OCI-LY7 (cell line): Measurements from ENCODE around the gene SCFD2. TPM values are rescaled to one million over a fixed set of nuclear protein-coding genes. Genes with fewer than 3 reads are reported as not detected.

Experiments
- BruUV-seq: library from RNA; stranded (reverse); fragments of 400-500 nt; replicated peaks from 2 replicates; lab custom pipeline; 2021; lab: Mats Ljungman, UMichigan
- CTCF ChIA-PET: fragments of 300-600 bp; sonication (Branson Sonifier 250); formaldehyde crosslinking; loops from one replicate; lab custom pipeline; 2022; ENCODE audit warnings: antibody characterized with exemption; ENCODE audit not compliant: unreplicated experiment; lab: Charles Lee
- POLR2A ChIA-PET: fragments of 300-600 bp; sonication (Branson Sonifier 250); formaldehyde crosslinking; loops from one replicate; lab custom pipeline; 2022; ENCODE audit warnings: antibody characterized with exemption; lab: Charles Lee
- DNase-seq: peaks from one replicate; pipeline ENCODE4 v3.0.0-alpha.2; 2015; ENCODE audit warnings: low spot score
- H2AFZ ChIP-seq: fragments of 200-600 bp; sonication (generic), shearing (Covaris generic); 2 replicates; pipeline ENCODE4 v1.6.1; 2014; ENCODE audit warnings: mild to moderate bottlenecking, antibody characterized with exemption, low read length, moderate library complexity
- H3K27ac ChIP-seq: fragments of 200-600 bp; sonication (generic); 2 replicates; pipeline ENCODE4 v1.5.1; 2014; ENCODE audit warnings: mixed run types, low read depth, mild to moderate bottlenecking, moderate library complexity, low read length, inconsistent platforms; ENCODE audit not compliant: poor library complexity, severe bottlenecking
- H3K36me3 ChIP-seq: fragments of 200-600 bp; sonication (generic); 2 replicates; pipeline ENCODE4 v1.6.1; 2014; ENCODE audit warnings: mild to moderate bottlenecking, antibody characterized with exemption, low read length, moderate library complexity, mixed read lengths; ENCODE audit not compliant: insufficient read depth
- H3K4me1 ChIP-seq: fragments of 200-600 bp; sonication (generic); 2 replicates; pipeline ENCODE4 v1.5.1; 2014; ENCODE audit warnings: mild to moderate bottlenecking, low read length; ENCODE audit not compliant: insufficient read depth, poor library complexity, severe bottlenecking
- H3K4me2 ChIP-seq: fragments of 200-600 bp; sonication (generic); 2 replicates; pipeline ENCODE4 v1.6.1; 2014; ENCODE audit warnings: mild to moderate bottlenecking, low read length
- H3K4me3 ChIP-seq: fragments of 200-600 bp; sonication (generic); 2 replicates; pipeline ENCODE4 v1.5.1; 2014; ENCODE audit warnings: mild to moderate bottlenecking, low read depth, low read length; ENCODE audit not compliant: poor library complexity, severe bottlenecking
- H3K79me2 ChIP-seq: fragments of 200-600 bp; sonication (generic); 2 replicates; pipeline ENCODE4 v1.6.1; 2016; ENCODE audit warnings: low read depth, mild to moderate bottlenecking, low read length, moderate library complexity, mixed read lengths; ENCODE audit not compliant: insufficient read depth
- H3K9me2 ChIP-seq: fragments of 200-600 bp; sonication (generic); 2 replicates; pipeline ENCODE4 v1.6.1; 2016; ENCODE audit warnings: mild to moderate bottlenecking, low read length, mixed read lengths; ENCODE audit not compliant: insufficient read depth
- H3K9me3 ChIP-seq: fragments of 200-600 bp; sonication (generic); 2 replicates; pipeline ENCODE4 v1.6.1; 2014; ENCODE audit warnings: mild to moderate bottlenecking, mixed run types, low read length, mixed read lengths
- H4K20me1 ChIP-seq: fragments of 200-600 bp; sonication (generic); 2 replicates; pipeline ENCODE4 v1.6.1; 2014; ENCODE audit warnings: mild to moderate bottlenecking, antibody characterized with exemption, low read length, moderate library complexity, mixed read lengths; ENCODE audit not compliant: insufficient read depth
- EZH2phosphoT487 ChIP-seq: fragments of 200-600 bp; sonication (generic); IDR thresholded peaks from 2 replicates; pipeline ENCODE4 v1.6.1; 2018; ENCODE audit warnings: low read depth, borderline replicate concordance, mild to moderate bottlenecking, mixed run types, antibody characterized with exemption, low read length, moderate library complexity, mixed read lengths
- intact Hi-C: fragments of 100-400 bp; cut with micrococcal nuclease; formaldehyde crosslinking; loops from one replicate; pipeline ENCODE4 v1.10.0; 2022; ENCODE audit not compliant: unreplicated experiment
- total RNA-seq, 2 experiments: library from RNA; depleted of rRNA in 1 of 2; stranded (reverse); fragments of >200 nt in 1 of 2; shearing (Covaris generic) in 1 of 2; gene quantifications; 2 replicates each; pipeline ENCODE4 v1.2.3, GENCODE V29; 2014 to 2022
- TF ChIP-seq, protein P1 (sequence below): fragments of 200-600 bp; sonication (generic); conservative IDR thresholded peaks from 2 replicates; pipeline ENCODE4 v1.5.1; 2014; ENCODE audit warnings: mild to moderate bottlenecking, antibody characterized with exemption, low read length, moderate library complexity, mixed read lengths

Gene SCFD2
- total RNA-seq, 2 experiments from 2014 or later = 27.2 to 52.0 TPM

DNA sequence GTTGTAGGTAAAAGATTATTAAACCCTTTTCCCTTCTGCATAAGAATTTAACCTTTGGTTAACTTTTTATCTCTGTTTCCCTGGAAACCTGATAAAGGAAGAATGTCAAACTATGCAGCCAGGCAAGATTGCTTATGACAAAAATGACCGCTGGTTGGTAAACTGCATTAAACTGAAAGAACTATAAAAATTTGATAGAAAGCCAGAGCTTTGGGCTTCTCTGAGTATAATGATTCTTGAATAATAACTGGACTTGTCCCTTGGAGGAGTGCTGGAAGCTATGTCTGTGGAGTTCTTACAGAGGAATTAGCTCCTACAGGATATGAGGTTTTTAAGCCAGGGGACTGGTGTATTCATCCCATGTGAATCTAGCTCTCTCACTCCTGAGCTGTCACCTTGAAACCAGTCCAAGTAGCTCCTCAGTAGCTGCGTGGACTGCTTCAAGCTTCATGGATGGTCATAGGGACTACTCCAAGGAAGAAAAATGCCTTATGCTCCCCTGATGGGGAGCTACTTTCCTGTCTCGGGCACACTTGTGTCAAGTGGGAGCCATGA is 451.7 kb downstream of the SCFD2 start:
- BruUV-seq = no TSS peak
- Histone ChIP-seq H3K4me1 (no peaks in the 10 kb centered on the region), H3K79me2 (no peaks in the 10 kb centered on the region), H2AFZ (no peak overlapping the region), H3K4me2 (no peak overlapping the region), H4K20me1 (no peaks in the 10 kb centered on the region), H3K4me3 (no peak overlapping the region), H3K9me2 (no peaks in the 10 kb centered on the region), H3K9me3 (no peaks in the 10 kb centered on the region), H3K27ac (no peak overlapping the region), H3K36me3 (no peaks in the 10 kb centered on the region)
- ChIA-PET CTCF (no interaction called here), POLR2A (no interaction called here)
- no peak for TF ChIP-seq EZH2phosphoT487
- TF ChIP-seq, protein P1, sequence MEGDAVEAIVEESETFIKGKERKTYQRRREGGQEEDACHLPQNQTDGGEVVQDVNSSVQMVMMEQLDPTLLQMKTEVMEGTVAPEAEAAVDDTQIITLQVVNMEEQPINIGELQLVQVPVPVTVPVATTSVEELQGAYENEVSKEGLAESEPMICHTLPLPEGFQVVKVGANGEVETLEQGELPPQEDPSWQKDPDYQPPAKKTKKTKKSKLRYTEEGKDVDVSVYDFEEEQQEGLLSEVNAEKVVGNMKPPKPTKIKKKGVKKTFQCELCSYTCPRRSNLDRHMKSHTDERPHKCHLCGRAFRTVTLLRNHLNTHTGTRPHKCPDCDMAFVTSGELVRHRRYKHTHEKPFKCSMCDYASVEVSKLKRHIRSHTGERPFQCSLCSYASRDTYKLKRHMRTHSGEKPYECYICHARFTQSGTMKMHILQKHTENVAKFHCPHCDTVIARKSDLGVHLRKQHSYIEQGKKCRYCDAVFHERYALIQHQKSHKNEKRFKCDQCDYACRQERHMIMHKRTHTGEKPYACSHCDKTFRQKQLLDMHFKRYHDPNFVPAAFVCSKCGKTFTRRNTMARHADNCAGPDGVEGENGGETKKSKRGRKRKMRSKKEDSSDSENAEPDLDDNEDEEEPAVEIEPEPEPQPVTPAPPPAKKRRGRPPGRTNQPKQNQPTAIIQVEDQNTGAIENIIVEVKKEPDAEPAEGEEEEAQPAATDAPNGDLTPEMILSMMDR = no peak
- no peak for DNase-seq
- intact Hi-C loops = no loop called here

DNA sequence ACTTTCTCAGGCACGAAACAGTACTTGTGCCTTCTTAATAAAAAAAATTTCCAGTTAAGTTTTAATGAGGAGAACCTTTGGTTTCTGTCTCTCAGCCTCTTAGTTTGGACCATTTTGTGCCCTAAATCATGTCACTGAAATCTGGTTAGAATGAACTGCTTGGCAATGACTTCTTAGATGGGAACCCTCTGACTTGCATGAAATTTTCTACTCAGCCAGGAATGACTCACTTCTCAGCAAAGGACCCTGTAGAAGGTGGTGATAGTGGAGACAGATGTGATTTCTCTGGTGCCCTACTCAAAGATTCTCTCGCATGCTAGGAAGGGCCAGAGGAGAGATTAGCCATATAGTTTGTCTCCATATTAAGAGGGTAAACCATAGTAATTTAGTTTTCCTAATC is 453.3 kb downstream of the SCFD2 start:
- ChIA-PET POLR2A (no interaction called here), CTCF (no interaction called here)
- no peak overlapping the region for H2AFZ ChIP-seq
- no peaks in the 10 kb centered on the region for H3K36me3 ChIP-seq
- no peaks in the 10 kb centered on the region for H3K4me1 ChIP-seq
- no peaks in the 10 kb centered on the region for H3K9me2 ChIP-seq
- no peak overlapping the region for H3K27ac ChIP-seq
- H4K20me1 ChIP-seq = no peaks in the 10 kb centered on the region
- H3K4me3 ChIP-seq = no peak overlapping the region
- BruUV-seq = no TSS peak
- no peaks in the 10 kb centered on the region for H3K9me3 ChIP-seq
- DNase-seq = no peak
- no peak overlapping the region for H3K4me2 ChIP-seq
- H3K79me2 ChIP-seq = no peaks in the 10 kb centered on the region
- TF ChIP-seq EZH2phosphoT487 = no peak
- TF ChIP-seq, protein P1 = no peak
- intact Hi-C loops = no loop called here

DNA sequence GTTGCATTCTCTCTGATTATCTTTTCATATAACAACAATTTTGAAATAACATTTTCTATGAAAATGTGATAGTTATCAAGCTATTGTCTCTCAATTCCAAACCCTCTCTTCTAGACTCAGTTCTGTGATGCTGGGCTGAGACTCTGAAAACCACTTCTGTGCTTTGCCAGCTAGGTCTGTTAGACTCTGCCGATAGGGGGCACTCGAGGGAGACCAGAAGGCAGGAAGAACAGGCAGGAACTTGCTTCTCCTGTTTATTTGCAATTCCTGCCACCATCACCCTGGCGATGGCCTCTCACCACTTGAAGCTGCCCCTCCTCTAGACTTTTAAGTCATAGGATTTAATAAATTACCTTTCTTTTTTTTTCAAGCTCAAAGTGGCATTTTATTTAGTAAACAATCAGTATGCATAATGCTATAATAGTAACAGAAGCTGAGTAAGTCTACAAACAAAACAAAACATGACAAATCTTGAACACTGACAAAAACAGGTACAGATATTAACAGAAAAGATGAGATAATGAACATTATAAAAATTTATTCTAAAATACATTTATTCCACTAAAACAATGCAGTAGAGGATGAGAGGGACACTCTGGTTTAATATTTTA is 454.1 kb downstream of the SCFD2 start:
- H3K4me2 ChIP-seq = no peak overlapping the region
- intact Hi-C loops = no loop called here
- H3K79me2 ChIP-seq = no peaks in the 10 kb centered on the region
- peak; percentile 80 for DNase-seq
- H3K9me2 ChIP-seq = no peaks in the 10 kb centered on the region
- no TSS peak for BruUV-seq
- H3K4me3 ChIP-seq = no peak overlapping the region
- ChIA-PET CTCF (interaction anchor here (0.6 to 0.7 kb wide), 2 partner anchors 13 to 29 kb away, joined by 3 read pairs; no protein-coding TSS in a partner anchor), POLR2A (interaction anchor here (0.6 to 0.8 kb wide), 2 partner anchors 65 to 348 kb away, joined by 3 to 4 read pairs; no protein-coding TSS in a partner anchor)
- H4K20me1 ChIP-seq = no peaks in the 10 kb centered on the region
- no peaks in the 10 kb centered on the region for H3K9me3 ChIP-seq
- H3K36me3 ChIP-seq = no peaks in the 10 kb centered on the region
- no peaks in the 10 kb centered on the region for H3K4me1 ChIP-seq
- no peak overlapping the region for H3K27ac ChIP-seq
- peak overlapping the region; percentile 30; the same call in 1 of the 2 replicates for H2AFZ ChIP-seq
- no peak for TF ChIP-seq EZH2phosphoT487
- TF ChIP-seq, protein P1 = peak; percentile 97
